Endothelial cell of umbilical vein (primary cell): ENCODE data around the gene PRRX1. TPM values are rescaled to one million over a fixed set of nuclear protein-coding genes. Genes with fewer than 3 reads are reported as not detected.

Experiments
- BruUV-seq: library from RNA; stranded (reverse); fragments of 400-500 nt; replicated peaks from 2 replicates; lab custom pipeline; 2021; lab: Mats Ljungman, UMichigan
- CTCF ChIA-PET: fragments of 300-600, 350-600 bp; sonication (Branson Sonifier 250); formaldehyde crosslinking; loops from one replicate; lab custom pipeline; 2021; ENCODE audit warnings: antibody characterized with exemption, inconsistent platforms; lab: Charles Lee
- POLR2A ChIA-PET: fragments of 300-600, 350-600 bp; sonication (Branson Sonifier 250); formaldehyde crosslinking; loops from one replicate; lab custom pipeline; 2021; ENCODE audit warnings: antibody characterized with exemption, inconsistent platforms; lab: Charles Lee
- DNase-seq: peaks from one replicate; pipeline ENCODE4 v3.0.0-alpha.2; 2011; ENCODE audit warnings: low read depth, low spot score
- FAIRE-seq: peaks from 2 replicates; lab custom pipeline; 2011; peaks lifted over from hg19 to GRCh38; lab: Jason Lieb, UNC
- H2AFZ ChIP-seq: 2 replicates; pipeline ENCODE4 v1.6.0; 2012; ENCODE audit warnings: low read depth, low read length, control low read depth, inconsistent platforms
- H3K27ac ChIP-seq: 2 replicates; pipeline ENCODE4 v1.5.1; 2011; ENCODE audit warnings: low read depth, mild to moderate bottlenecking, control low read depth, low read length, moderate library complexity; ENCODE audit not compliant: insufficient read depth
- H3K27me3 ChIP-seq, 2 experiments: 2 replicates each; pipeline versions ENCODE4 v1.6.0 to v1.6.1; 2011; ENCODE audit warnings: low read length in 2 of 2, mixed read lengths in 1 of 2; ENCODE audit not compliant: control insufficient read depth in 2 of 2, insufficient read depth in 2 of 2
- H3K36me3 ChIP-seq, 2 experiments: 2 replicates in 1 of 2; 3 replicates in 1 of 2; pipeline ENCODE4 v1.5.1; 2011; ENCODE audit warnings: low read length in 2 of 2, mild to moderate bottlenecking in 1 of 2, moderate library complexity in 1 of 2; ENCODE audit not compliant: control insufficient read depth in 2 of 2, insufficient read depth in 2 of 2; ENCODE audit errors: extremely low read depth in 1 of 2
- H3K4me1 ChIP-seq: 3 replicates; pipeline ENCODE4 v1.5.1; 2011; ENCODE audit warnings: mild to moderate bottlenecking, low read length; ENCODE audit not compliant: control insufficient read depth, insufficient read depth; ENCODE audit errors: extremely low read depth
- H3K4me2 ChIP-seq: 2 replicates; pipeline ENCODE4 v1.6.1; 2011; ENCODE audit warnings: low read length, control low read depth, mixed read lengths; ENCODE audit not compliant: insufficient read depth
- H3K4me3 ChIP-seq, 3 experiments: fragments of 200-600 bp in 1 of 3; sonication (generic), shearing (Covaris generic) in 1 of 3; replicated peaks in 1 of 3; 2 replicates each; pipeline ENCODE4 v1.5.1; 2011 to 2016; ENCODE audit warnings: control low read depth in 3 of 3, low read length in 3 of 3, mild to moderate bottlenecking in 2 of 3, inconsistent platforms in 1 of 3, low read depth in 1 of 3, moderate library complexity in 1 of 3; ENCODE audit not compliant: insufficient read depth in 1 of 3
- H3K79me2 ChIP-seq: 2 replicates; pipeline ENCODE4 v1.6.0; 2012; ENCODE audit warnings: low read length, inconsistent platforms; ENCODE audit not compliant: control insufficient read depth, insufficient read depth
- H3K9ac ChIP-seq: replicated peaks from 2 replicates; pipeline ENCODE3; 2011; ENCODE audit warnings: low read length, control low read depth; ENCODE audit not compliant: insufficient read depth; ENCODE audit errors: extremely low read depth
- H3K9me1 ChIP-seq: replicated peaks from 3 replicates; pipeline ENCODE4 v1.6.0; 2011; ENCODE audit warnings: mild to moderate bottlenecking, low read length; ENCODE audit not compliant: control insufficient read depth, insufficient read depth; ENCODE audit errors: extremely low read depth
- H3K9me3 ChIP-seq: replicated peaks from 2 replicates; pipeline ENCODE4 v1.5.1; 2012; ENCODE audit warnings: low read length, inconsistent platforms; ENCODE audit not compliant: control insufficient read depth, insufficient read depth
- H4K20me1 ChIP-seq: replicated peaks from 2 replicates; pipeline ENCODE3; 2011; ENCODE audit warnings: mild to moderate bottlenecking, low read length; ENCODE audit not compliant: control insufficient read depth, insufficient read depth; ENCODE audit errors: extremely low read depth
- EZH2 ChIP-seq: IDR thresholded peaks from 2 replicates; pipeline ENCODE4 v1.6.1; 2012; ENCODE audit warnings: borderline replicate concordance, low read depth, mild to moderate bottlenecking, moderate library complexity, low read length, inconsistent platforms; ENCODE audit not compliant: severe bottlenecking
- FOS ChIP-seq: IDR thresholded peaks from 2 replicates; pipeline ENCODE4 v1.6.1; 2011; ENCODE audit warnings: mild to moderate bottlenecking, low read length, moderate library complexity, borderline replicate concordance; ENCODE audit not compliant: insufficient read depth
- GATA2 ChIP-seq: IDR thresholded peaks from 2 replicates; pipeline ENCODE4 v1.7.0; 2011; ENCODE audit warnings: low read depth, mild to moderate bottlenecking, moderate library complexity, mixed read lengths, low read length; ENCODE audit not compliant: insufficient read length, insufficient read depth
- JUN ChIP-seq: IDR thresholded peaks from 2 replicates; pipeline ENCODE4 v1.6.1; 2011; ENCODE audit warnings: borderline replicate concordance, low read depth; ENCODE audit not compliant: insufficient read length, insufficient read depth
- MYC ChIP-seq: IDR thresholded peaks from one replicate; pipeline ENCODE4 v1.6.1; 2011; ENCODE audit warnings: mild to moderate bottlenecking, low read depth, low read length
- POLR2A ChIP-seq: IDR thresholded peaks from 2 replicates; pipeline ENCODE4 v1.6.1; 2012; ENCODE audit warnings: low read depth, mild to moderate bottlenecking, control low read depth, low read length
- POLR2AphosphoS5 ChIP-seq: IDR thresholded peaks from 2 replicates; pipeline ENCODE4 v1.6.1; 2012; ENCODE audit warnings: low read depth, mild to moderate bottlenecking, control low read depth, low read length, moderate library complexity; ENCODE audit not compliant: insufficient read depth
- dilution Hi-C: fragments of 300-500 bp; cut with MboI; formaldehyde crosslinking; loops from one replicate; pipeline ENCODE4 v1.15.0; 2019; ENCODE audit warnings: low sequenced_read_pairs; ENCODE audit not compliant: extremely low pct_ligation_motif_present
- intact Hi-C: fragments of 100-400 bp; cut with micrococcal nuclease; formaldehyde crosslinking; loops from one replicate; pipeline ENCODE4 v1.10.0; 2022
- polyA plus RNA-seq, 4 experiments: library from polyadenylated mRNA; depleted of rRNA in 3 of 4; stranded (reverse) in 3 of 4; unstranded in 1 of 4; fragments of >200 nt; gene quantifications; 2 replicates each; pipeline versions ENCODE4 v1.2.1 to v1.2.3, GENCODE V29; 2011 to 2012; ENCODE audit warnings: missing spikeins in 1 of 4
- total RNA-seq: library from RNA; stranded (reverse); gene quantifications from 2 replicates; pipeline ENCODE4 v1.2.3, GENCODE V29; 2021
- TF ChIP-seq, protein P1 (sequence below), 2 donors: IDR thresholded peaks; 1 replicate in 1 of 2; 2 replicates in 1 of 2; pipeline ENCODE4 v1.5.1; 2011; ENCODE audit warnings: low read length in 2 of 2, mild to moderate bottlenecking in 2 of 2, moderate library complexity in 2 of 2, control low read depth in 1 of 2, inconsistent platforms in 1 of 2, low read depth in 1 of 2; ENCODE audit not compliant: insufficient read depth in 1 of 2; ENCODE audit errors: extremely low read depth in 1 of 2
- TF ChIP-seq, protein P2 (sequence below): IDR thresholded peaks from 2 replicates; pipeline ENCODE4 v1.6.1; 2011; ENCODE audit not compliant: insufficient read depth, insufficient read length

PRRX1 gene
- total and polyA plus RNA-seq, 2 donors (not counting 3 experiments of a cell fraction or from before 2014, with no cell fraction given): 0.03 TPM; not detected in 1

DNA sequence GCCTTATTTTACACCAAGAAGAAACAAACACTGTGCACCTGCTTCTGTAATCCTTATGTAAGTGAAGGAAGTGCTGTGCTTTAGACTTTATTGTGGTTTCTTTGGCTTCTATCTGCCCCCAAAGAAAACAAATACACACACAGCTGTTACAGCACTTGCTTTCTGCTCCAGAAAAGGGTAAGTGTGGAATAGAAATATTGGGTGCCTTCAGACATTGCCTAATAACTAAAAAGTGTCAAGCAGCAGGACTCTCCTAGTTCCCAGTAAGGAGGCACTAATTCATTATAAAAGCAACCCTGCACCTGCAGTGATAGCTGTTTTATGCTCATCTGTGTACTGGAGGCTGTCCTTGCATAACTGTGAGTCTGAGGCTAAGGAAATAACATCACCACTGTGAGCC lies 23.4 kb upstream of the PRRX1 start:
- Histone ChIP-seq H3K4me1 (no peaks in the 10 kb centered on the region), H3K27me3 (no peaks in the 10 kb centered on the region), H3K36me3 (no peaks in the 10 kb centered on the region), H3K4me3 (no peak overlapping the region), H3K27ac (no peak overlapping the region), H4K20me1 (no peaks in the 10 kb centered on the region), H3K9me1 (no peaks in the 10 kb centered on the region), H3K4me2 (no peak overlapping the region), H3K9me3 (no peaks in the 10 kb centered on the region), H2AFZ (no peak overlapping the region), H3K9ac (no peak overlapping the region), H3K79me2 (no peaks in the 10 kb centered on the region)
- ChIA-PET POLR2A (no interaction called here), CTCF (interaction anchor here (1.6 kb wide), 1 partner anchor 49 kb away, joined by 4 read pairs; no protein-coding TSS in a partner anchor)
- no peak for TF ChIP-seq EZH2
- no peak for FAIRE-seq
- dilution Hi-C loops (no loop called here), intact Hi-C loops (no loop called here)
- no peak for DNase-seq
- BruUV-seq: no TSS peak

DNA sequence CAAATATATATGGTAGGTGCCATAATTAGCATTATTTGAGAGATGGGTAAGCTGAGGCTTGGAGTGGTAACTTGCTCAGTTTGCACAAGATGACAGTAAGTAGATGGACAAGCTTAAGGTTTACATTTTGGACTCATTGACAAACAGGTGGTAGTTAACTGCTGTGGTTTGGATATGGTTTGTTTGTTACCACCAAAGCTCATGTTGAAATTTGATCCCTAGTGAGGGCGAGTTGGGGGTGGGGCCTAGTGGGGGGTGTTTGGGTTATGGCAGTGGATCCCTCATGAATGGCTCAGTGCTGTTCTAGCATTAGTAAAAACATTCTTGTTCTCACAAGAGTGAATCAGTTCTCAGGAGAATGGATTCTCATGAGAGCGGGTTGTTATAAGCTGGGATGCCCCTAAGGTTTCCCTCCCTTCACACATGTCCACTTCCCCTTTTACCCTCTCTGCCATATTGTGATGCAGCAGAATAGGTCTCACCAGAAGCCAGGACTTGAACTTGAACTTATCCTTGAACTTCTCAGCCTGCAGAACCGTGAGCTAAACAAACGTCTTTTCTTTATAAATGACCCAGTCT lies 6.6 kb upstream of the PRRX1 start:
- no peaks in the 10 kb centered on the region for H3K9me1 ChIP-seq
- H3K9ac ChIP-seq: no peak overlapping the region
- TF ChIP-seq EZH2 (no peak), POLR2A (no peak), MYC (no peak), POLR2AphosphoS5 (no peak), FOS (no peak), JUN (no peak), GATA2 (no peak)
- TF ChIP-seq, protein P1, sequence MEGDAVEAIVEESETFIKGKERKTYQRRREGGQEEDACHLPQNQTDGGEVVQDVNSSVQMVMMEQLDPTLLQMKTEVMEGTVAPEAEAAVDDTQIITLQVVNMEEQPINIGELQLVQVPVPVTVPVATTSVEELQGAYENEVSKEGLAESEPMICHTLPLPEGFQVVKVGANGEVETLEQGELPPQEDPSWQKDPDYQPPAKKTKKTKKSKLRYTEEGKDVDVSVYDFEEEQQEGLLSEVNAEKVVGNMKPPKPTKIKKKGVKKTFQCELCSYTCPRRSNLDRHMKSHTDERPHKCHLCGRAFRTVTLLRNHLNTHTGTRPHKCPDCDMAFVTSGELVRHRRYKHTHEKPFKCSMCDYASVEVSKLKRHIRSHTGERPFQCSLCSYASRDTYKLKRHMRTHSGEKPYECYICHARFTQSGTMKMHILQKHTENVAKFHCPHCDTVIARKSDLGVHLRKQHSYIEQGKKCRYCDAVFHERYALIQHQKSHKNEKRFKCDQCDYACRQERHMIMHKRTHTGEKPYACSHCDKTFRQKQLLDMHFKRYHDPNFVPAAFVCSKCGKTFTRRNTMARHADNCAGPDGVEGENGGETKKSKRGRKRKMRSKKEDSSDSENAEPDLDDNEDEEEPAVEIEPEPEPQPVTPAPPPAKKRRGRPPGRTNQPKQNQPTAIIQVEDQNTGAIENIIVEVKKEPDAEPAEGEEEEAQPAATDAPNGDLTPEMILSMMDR (IDR thresholded peaks at IDR 0.05; ENCODE audit: extremely low read depth in 1 of 2, insufficient read depth in 1 of 2, low read depth in 1 of 2, low read length in 2 of 2): no peak
- TF ChIP-seq, protein P2, sequence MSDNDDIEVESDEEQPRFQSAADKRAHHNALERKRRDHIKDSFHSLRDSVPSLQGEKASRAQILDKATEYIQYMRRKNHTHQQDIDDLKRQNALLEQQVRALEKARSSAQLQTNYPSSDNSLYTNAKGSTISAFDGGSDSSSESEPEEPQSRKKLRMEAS: no peak
- H3K4me3 ChIP-seq: no peak overlapping the region
- H3K27ac ChIP-seq: no peak overlapping the region
- FAIRE-seq: no peak
- H3K4me1 ChIP-seq: peaks cover 9% of the 10 kb centered on the region
- no peaks in the 10 kb centered on the region for H3K36me3 ChIP-seq
- no peaks in the 10 kb centered on the region for H3K9me3 ChIP-seq
- H2AFZ ChIP-seq: no peak overlapping the region
- no peak overlapping the region for H3K4me2 ChIP-seq
- intact Hi-C loops (no loop called here), dilution Hi-C loops (no loop called here)
- CTCF ChIA-PET: interaction anchor here (0.7 to 2.5 kb wide), 3 partner anchors 32 to 285 kb away, joined by 3 to 9 read pairs (median 5); no protein-coding TSS in a partner anchor
- DNase-seq: no peak
- peaks cover 28 to 32% of the 10 kb centered on the region in 2 experiments for H3K27me3 ChIP-seq
- BruUV-seq: no TSS peak
- H3K79me2 ChIP-seq: no peaks in the 10 kb centered on the region
- no peaks in the 10 kb centered on the region for H4K20me1 ChIP-seq
- POLR2A ChIA-PET: no interaction called here
